OCI-LY7 (cell line): Measurements from ENCODE around the gene CD248. TPM values are rescaled to one million over a fixed set of nuclear protein-coding genes. Genes with fewer than 3 reads are reported as not detected.

Source experiments
- BruUV-seq: library from RNA; stranded (reverse); fragments of 400-500 nt; replicated peaks from 2 replicates; lab custom pipeline; 2021; lab: Mats Ljungman, UMichigan
- CTCF ChIA-PET: fragments of 300-600 bp; sonication (Branson Sonifier 250); formaldehyde crosslinking; loops from one replicate; lab custom pipeline; 2022; ENCODE audit warnings: antibody characterized with exemption; ENCODE audit not compliant: unreplicated experiment; lab: Charles Lee
- POLR2A ChIA-PET: fragments of 300-600 bp; sonication (Branson Sonifier 250); formaldehyde crosslinking; loops from one replicate; lab custom pipeline; 2022; ENCODE audit warnings: antibody characterized with exemption; lab: Charles Lee
- DNase-seq: peaks from one replicate; pipeline ENCODE4 v3.0.0-alpha.2; 2015; ENCODE audit warnings: low spot score
- H2AFZ ChIP-seq: fragments of 200-600 bp; sonication (generic), shearing (Covaris generic); 2 replicates; pipeline ENCODE4 v1.6.1; 2014; ENCODE audit warnings: mild to moderate bottlenecking, antibody characterized with exemption, low read length, moderate library complexity
- H3K27ac ChIP-seq: fragments of 200-600 bp; sonication (generic); 2 replicates; pipeline ENCODE4 v1.5.1; 2014; ENCODE audit warnings: mixed run types, low read depth, mild to moderate bottlenecking, moderate library complexity, low read length, inconsistent platforms; ENCODE audit not compliant: poor library complexity, severe bottlenecking
- H3K36me3 ChIP-seq: fragments of 200-600 bp; sonication (generic); 2 replicates; pipeline ENCODE4 v1.6.1; 2014; ENCODE audit warnings: mild to moderate bottlenecking, antibody characterized with exemption, low read length, moderate library complexity, mixed read lengths; ENCODE audit not compliant: insufficient read depth
- H3K4me1 ChIP-seq: fragments of 200-600 bp; sonication (generic); 2 replicates; pipeline ENCODE4 v1.5.1; 2014; ENCODE audit warnings: mild to moderate bottlenecking, low read length; ENCODE audit not compliant: insufficient read depth, poor library complexity, severe bottlenecking
- H3K4me2 ChIP-seq: fragments of 200-600 bp; sonication (generic); 2 replicates; pipeline ENCODE4 v1.6.1; 2014; ENCODE audit warnings: mild to moderate bottlenecking, low read length
- H3K4me3 ChIP-seq: fragments of 200-600 bp; sonication (generic); 2 replicates; pipeline ENCODE4 v1.5.1; 2014; ENCODE audit warnings: mild to moderate bottlenecking, low read depth, low read length; ENCODE audit not compliant: poor library complexity, severe bottlenecking
- H3K79me2 ChIP-seq: fragments of 200-600 bp; sonication (generic); 2 replicates; pipeline ENCODE4 v1.6.1; 2016; ENCODE audit warnings: low read depth, mild to moderate bottlenecking, low read length, moderate library complexity, mixed read lengths; ENCODE audit not compliant: insufficient read depth
- H3K9me2 ChIP-seq: fragments of 200-600 bp; sonication (generic); 2 replicates; pipeline ENCODE4 v1.6.1; 2016; ENCODE audit warnings: mild to moderate bottlenecking, low read length, mixed read lengths; ENCODE audit not compliant: insufficient read depth
- H3K9me3 ChIP-seq: fragments of 200-600 bp; sonication (generic); 2 replicates; pipeline ENCODE4 v1.6.1; 2014; ENCODE audit warnings: mild to moderate bottlenecking, mixed run types, low read length, mixed read lengths
- H4K20me1 ChIP-seq: fragments of 200-600 bp; sonication (generic); 2 replicates; pipeline ENCODE4 v1.6.1; 2014; ENCODE audit warnings: mild to moderate bottlenecking, antibody characterized with exemption, low read length, moderate library complexity, mixed read lengths; ENCODE audit not compliant: insufficient read depth
- CTCF ChIP-seq: fragments of 200-600 bp; sonication (generic); conservative IDR thresholded peaks from 2 replicates; pipeline ENCODE4 v1.5.1; 2014; ENCODE audit warnings: mild to moderate bottlenecking, antibody characterized with exemption, low read length, moderate library complexity, mixed read lengths
- EZH2phosphoT487 ChIP-seq: fragments of 200-600 bp; sonication (generic); IDR thresholded peaks from 2 replicates; pipeline ENCODE4 v1.6.1; 2018; ENCODE audit warnings: low read depth, borderline replicate concordance, mild to moderate bottlenecking, mixed run types, antibody characterized with exemption, low read length, moderate library complexity, mixed read lengths
- intact Hi-C: fragments of 100-400 bp; cut with micrococcal nuclease; formaldehyde crosslinking; loops from one replicate; pipeline ENCODE4 v1.10.0; 2022; ENCODE audit not compliant: unreplicated experiment
- total RNA-seq, 2 experiments: library from RNA; depleted of rRNA in 1 of 2; stranded (reverse); fragments of >200 nt in 1 of 2; shearing (Covaris generic) in 1 of 2; gene quantifications; 2 replicates each; pipeline ENCODE4 v1.2.3, GENCODE V29; 2014 to 2022

Gene CD248
- total RNA-seq, 2 experiments from 2014 or later = 0.46 TPM; not detected in 1

- no TSS peak for BruUV-seq
- Histone ChIP-seq H3K4me2 (no peak overlapping the region), H2AFZ (no peak overlapping the region), H3K9me3 (no peaks in the 10 kb centered on the region), H3K27ac (no peak overlapping the region), H3K4me1 (peaks cover 6% of the 10 kb centered on the region), H4K20me1 (no peaks in the 10 kb centered on the region), H3K79me2 (no peaks in the 10 kb centered on the region), H3K9me2 (no peaks in the 10 kb centered on the region), H3K36me3 (no peaks in the 10 kb centered on the region), H3K4me3 (no peak overlapping the region)
- no peak for TF ChIP-seq EZH2phosphoT487
- no peak for TF ChIP-seq CTCF
- ChIA-PET POLR2A (no interaction called here), CTCF (no interaction called here)
- no peak for DNase-seq
- intact Hi-C loops = no loop called here
Observed at GRCh38 chr11:66294626-66295620, 21.9 kb downstream of the CD248 start.

- Histone ChIP-seq H3K9me3 (no peaks in the 10 kb centered on the region), H3K27ac (no peak overlapping the region), H4K20me1 (no peaks in the 10 kb centered on the region), H3K4me2 (no peak overlapping the region), H3K79me2 (no peaks in the 10 kb centered on the region), H2AFZ (no peak overlapping the region), H3K9me2 (no peaks in the 10 kb centered on the region), H3K4me1 (peaks cover 10% of the 10 kb centered on the region), H3K36me3 (no peaks in the 10 kb centered on the region), H3K4me3 (no peak overlapping the region)
- CTCF ChIA-PET = no interaction called here
- TF ChIP-seq EZH2phosphoT487 (no peak), CTCF (no peak)
- POLR2A ChIA-PET = no interaction called here
- DNase-seq = no peak
- no TSS peak for BruUV-seq
- intact Hi-C loops = no loop called here
Observed at GRCh38 chr11:66293777-66294625, 22.8 kb downstream of the CD248 start.
